PC-9 (cell line): ENCODE measurements around the gene TEAD3. TPM values are rescaled to one million over a fixed set of nuclear protein-coding genes. Genes with fewer than 3 reads are reported as not detected.
"Not testable (repeated sequence)": the region's sequence is repeated elsewhere in the genome, so short reads cannot be mapped to it uniquely, and the experiment has no call there.

Source experiments
- BruUV-seq: library from RNA; stranded (reverse); fragments of 400-500 nt; replicated peaks from 2 replicates; lab custom pipeline; 2021; lab: Mats Ljungman, UMichigan
- CTCF ChIA-PET: fragments of 300-600 bp; sonication (Branson Sonifier 250); formaldehyde crosslinking; loops from one replicate; lab custom pipeline; 2022; ENCODE audit warnings: antibody characterized with exemption; lab: Charles Lee
- POLR2A ChIA-PET: fragments of 300-600 bp; sonication (Branson Sonifier 250); formaldehyde crosslinking; loops from one replicate; lab custom pipeline; 2022; ENCODE audit warnings: antibody characterized with exemption; ENCODE audit not compliant: unreplicated experiment; lab: Charles Lee
- DNase-seq, 2 experiments: peaks; one replicate each; pipeline versions ENCODE4 v3.0.0 to v3.0.0-alpha.2; 2015 to 2022; ENCODE audit warnings: mixed read lengths in 1 of 2
- H2AFZ ChIP-seq: fragments of 200-600 bp; sonication (generic); 2 replicates; pipeline ENCODE4 v1.8.1; 2017; ENCODE audit warnings: antibody characterized with exemption
- H3F3A ChIP-seq: fragments of 200-600 bp; sonication (generic); 2 replicates; pipeline ENCODE4 v1.8.1; 2017; ENCODE audit warnings: antibody characterized with exemption, mild to moderate bottlenecking, low read depth; ENCODE audit not compliant: insufficient read depth
- H3K27ac ChIP-seq: fragments of 200-600 bp; sonication (generic); 2 replicates; pipeline ENCODE4 v1.6.1; 2016; ENCODE audit warnings: mixed run types
- H3K27me3 ChIP-seq: fragments of 200-600 bp; sonication (generic); 2 replicates; pipeline ENCODE4 v1.6.1; 2016; ENCODE audit warnings: low read depth, mixed run types; ENCODE audit not compliant: insufficient read depth
- H3K36me3 ChIP-seq: fragments of 200-600 bp; sonication (generic); 2 replicates; pipeline ENCODE4 v1.6.1; 2016; ENCODE audit warnings: low read depth, mixed run types
- H3K4me1 ChIP-seq: fragments of 200-600 bp; sonication (generic); replicated peaks from 2 replicates; pipeline ENCODE4 v1.6.1; 2016; ENCODE audit warnings: mixed run types; ENCODE audit not compliant: insufficient read depth
- H3K4me2 ChIP-seq: fragments of 200-600 bp; sonication (generic); 2 replicates; pipeline ENCODE4 v1.6.1; 2017; ENCODE audit warnings: mixed run types
- H3K4me3 ChIP-seq: fragments of 200-600 bp; sonication (generic); 2 replicates; pipeline ENCODE4 v1.6.1; 2016; ENCODE audit warnings: mixed run types
- H3K79me2 ChIP-seq: fragments of 200-600 bp; sonication (generic); 2 replicates; pipeline ENCODE4 v1.6.1; 2017; ENCODE audit warnings: low read depth, mixed run types
- H3K9me2 ChIP-seq: fragments of 200-600 bp; sonication (generic); 2 replicates; pipeline ENCODE4 v1.8.1; 2017; ENCODE audit warnings: mild to moderate bottlenecking; ENCODE audit not compliant: insufficient read depth
- H3K9me3 ChIP-seq: fragments of 200-600 bp; sonication (generic); 2 replicates; pipeline ENCODE4 v1.8.1; 2016; ENCODE audit warnings: low read depth; ENCODE audit not compliant: insufficient read depth
- H4K20me1 ChIP-seq: fragments of 200-600 bp; sonication (generic); 2 replicates; pipeline ENCODE4 v1.8.1; 2017; ENCODE audit not compliant: insufficient read depth
- EZH2 ChIP-seq: fragments of 200-600 bp; sonication (generic); IDR thresholded peaks from 2 replicates; pipeline ENCODE4 v1.8.0; 2017; ENCODE audit warnings: antibody characterized with exemption, low read depth
- intact Hi-C: fragments of 100-400 bp; cut with micrococcal nuclease; formaldehyde crosslinking; loops from one replicate; pipeline ENCODE4 v1.10.0; 2022; ENCODE audit not compliant: unreplicated experiment
- total RNA-seq: library from RNA; stranded (reverse); gene quantifications from 2 replicates; pipeline ENCODE4 v1.2.3, GENCODE V29; 2021
- TF ChIP-seq, protein P1 (sequence below): fragments of 200-600 bp; sonication (generic); conservative IDR thresholded peaks from 2 replicates; pipeline ENCODE4 v1.6.1; 2017; ENCODE audit warnings: mixed run types, antibody characterized with exemption, mild to moderate bottlenecking, moderate library complexity

TEAD3 gene
- total RNA-seq, 1 experiment from 2014 or later, result 40.1 TPM

DNA sequence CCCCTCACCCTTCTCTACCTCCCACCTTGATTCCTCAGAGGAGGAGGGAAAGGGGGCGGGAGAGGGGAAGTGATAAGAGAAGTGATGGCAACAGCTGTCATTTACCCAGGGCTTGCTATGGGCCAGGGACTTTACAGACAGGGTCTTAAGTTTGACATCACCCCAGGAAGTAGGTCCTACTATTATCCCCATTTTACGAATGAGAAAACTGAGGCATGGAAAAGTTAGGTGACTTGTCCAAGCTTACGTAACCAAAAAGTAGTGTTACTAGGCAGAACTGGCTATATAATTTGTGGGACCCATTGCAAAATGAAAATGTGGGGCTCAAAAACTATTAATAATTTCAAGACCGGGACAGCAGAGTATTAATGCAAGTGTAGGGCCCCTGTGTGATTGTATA is 55.2 kb downstream of the TEAD3 start:
- Histone ChIP-seq H3K4me2 (no peak overlapping the region), H3K4me1 (no peaks in the 10 kb centered on the region), H3F3A (no peaks in the 10 kb centered on the region), H3K79me2 (no peaks in the 10 kb centered on the region), H3K9me2 (no peaks in the 10 kb centered on the region), H3K27me3 (no peaks in the 10 kb centered on the region), H4K20me1 (no peaks in the 10 kb centered on the region), H3K27ac (no peak overlapping the region), H3K36me3 (no peaks in the 10 kb centered on the region), H3K4me3 (no peak overlapping the region), H3K9me3 (no peaks in the 10 kb centered on the region), H2AFZ (no peak overlapping the region)
- TF ChIP-seq EZH2, result no peak
- CTCF ChIA-PET, result no interaction called here
- no TSS peak for BruUV-seq
- intact Hi-C loops, result no loop called here
- POLR2A ChIA-PET, result no interaction called here
- DNase-seq, result no peak

GRCh38 chr6:35441205-35441604 is 55.7 kb downstream of the TEAD3 start:
- Histone ChIP-seq H3K79me2 (no peaks in the 10 kb centered on the region), H3K9me2 (no peaks in the 10 kb centered on the region), H4K20me1 (no peaks in the 10 kb centered on the region), H3K9me3 (no peaks in the 10 kb centered on the region), H3K4me2 (no peak overlapping the region), H3K36me3 (no peaks in the 10 kb centered on the region), H3K27ac (no peak overlapping the region), H2AFZ (no peak overlapping the region), H3K4me3 (no peak overlapping the region), H3F3A (no peaks in the 10 kb centered on the region), H3K27me3 (no peaks in the 10 kb centered on the region), H3K4me1 (no peaks in the 10 kb centered on the region)
- BruUV-seq, result no TSS peak
- ChIA-PET POLR2A (no interaction called here), CTCF (no interaction called here)
- intact Hi-C loops, result no loop called here
- DNase-seq, result no peak
- TF ChIP-seq, protein P1, sequence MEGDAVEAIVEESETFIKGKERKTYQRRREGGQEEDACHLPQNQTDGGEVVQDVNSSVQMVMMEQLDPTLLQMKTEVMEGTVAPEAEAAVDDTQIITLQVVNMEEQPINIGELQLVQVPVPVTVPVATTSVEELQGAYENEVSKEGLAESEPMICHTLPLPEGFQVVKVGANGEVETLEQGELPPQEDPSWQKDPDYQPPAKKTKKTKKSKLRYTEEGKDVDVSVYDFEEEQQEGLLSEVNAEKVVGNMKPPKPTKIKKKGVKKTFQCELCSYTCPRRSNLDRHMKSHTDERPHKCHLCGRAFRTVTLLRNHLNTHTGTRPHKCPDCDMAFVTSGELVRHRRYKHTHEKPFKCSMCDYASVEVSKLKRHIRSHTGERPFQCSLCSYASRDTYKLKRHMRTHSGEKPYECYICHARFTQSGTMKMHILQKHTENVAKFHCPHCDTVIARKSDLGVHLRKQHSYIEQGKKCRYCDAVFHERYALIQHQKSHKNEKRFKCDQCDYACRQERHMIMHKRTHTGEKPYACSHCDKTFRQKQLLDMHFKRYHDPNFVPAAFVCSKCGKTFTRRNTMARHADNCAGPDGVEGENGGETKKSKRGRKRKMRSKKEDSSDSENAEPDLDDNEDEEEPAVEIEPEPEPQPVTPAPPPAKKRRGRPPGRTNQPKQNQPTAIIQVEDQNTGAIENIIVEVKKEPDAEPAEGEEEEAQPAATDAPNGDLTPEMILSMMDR, result no peak
- TF ChIP-seq EZH2, result no peak

DNA sequence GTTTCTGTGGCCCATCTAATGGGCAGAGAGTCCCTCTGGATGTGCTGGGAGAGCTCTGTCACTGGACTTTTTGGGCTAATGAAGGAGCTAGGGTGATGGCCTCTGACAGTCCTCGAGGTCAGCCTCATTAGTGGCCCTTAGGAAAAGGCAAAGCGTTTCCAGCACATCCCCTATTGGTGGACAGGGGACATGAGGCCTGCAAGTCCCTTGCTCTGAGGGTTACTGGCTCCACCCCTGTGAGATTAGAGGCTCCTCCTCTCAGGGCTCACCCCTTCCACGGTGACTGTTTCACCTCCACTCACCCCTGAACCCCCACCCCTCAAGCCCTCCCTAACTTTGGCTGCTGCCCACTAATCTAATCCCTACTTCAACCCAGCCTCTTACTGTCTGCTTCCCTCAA is 57.6 kb downstream of the TEAD3 start:
- Histone ChIP-seq H3K27ac (no peak overlapping the region), H3K4me1 (no peaks in the 10 kb centered on the region), H3K4me2 (no peak overlapping the region), H3F3A (no peaks in the 10 kb centered on the region), H2AFZ (no peak overlapping the region), H3K4me3 (no peak overlapping the region), H3K27me3 (no peaks in the 10 kb centered on the region), H3K79me2 (no peaks in the 10 kb centered on the region), H4K20me1 (no peaks in the 10 kb centered on the region), H3K36me3 (no peaks in the 10 kb centered on the region), H3K9me3 (no peaks in the 10 kb centered on the region), H3K9me2 (no peaks in the 10 kb centered on the region)
- no peak for DNase-seq
- no peak for TF ChIP-seq EZH2
- TF ChIP-seq, protein P1, result no peak
- ChIA-PET CTCF (interaction anchor here (0.5 kb wide), 1 partner anchor 93 kb away, joined by 13 read pairs; no protein-coding TSS in a partner anchor), POLR2A (no interaction called here)
- intact Hi-C loops, result no loop called here
- BruUV-seq, result no TSS peak

DNA sequence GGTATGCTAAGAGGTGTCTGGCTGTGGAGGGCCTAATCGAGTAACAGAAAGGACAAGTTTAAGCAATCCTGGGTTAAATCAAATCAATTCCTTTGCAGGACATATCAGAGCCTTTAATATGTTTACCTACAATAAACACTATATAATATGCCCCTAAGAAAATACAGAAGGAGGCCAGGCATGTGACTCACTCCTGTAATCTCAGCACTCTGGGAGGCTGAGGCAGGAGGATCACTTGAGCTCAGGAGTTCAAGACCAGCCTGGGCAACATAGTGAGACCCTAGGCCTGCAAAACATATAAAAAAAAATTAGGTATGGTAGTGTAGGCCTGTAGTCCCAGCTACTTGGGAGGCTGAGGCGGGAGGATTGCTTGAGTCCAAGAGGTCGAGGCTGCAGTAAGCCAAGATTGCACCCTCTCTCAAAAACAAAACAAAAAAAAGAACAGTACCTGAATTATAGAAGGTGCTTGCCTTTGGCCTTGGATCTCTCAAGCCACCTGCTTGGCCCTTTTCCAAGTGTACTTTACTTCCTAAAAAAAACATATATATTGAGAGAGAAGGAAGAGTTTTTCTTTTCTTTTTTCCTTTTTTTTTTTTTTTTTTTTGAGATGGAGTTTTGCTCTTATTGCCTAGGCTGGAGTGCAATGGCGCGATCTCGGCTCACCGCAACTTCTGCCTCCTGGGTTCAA is 58.4 kb downstream of the TEAD3 start:
- DNase-seq, H3K9me3 ChIP-seq, POLR2A ChIA-PET, H3F3A ChIP-seq, H4K20me1 ChIP-seq, H3K36me3 ChIP-seq, H2AFZ ChIP-seq, H3K79me2 ChIP-seq, CTCF ChIA-PET, H3K4me1 ChIP-seq, H3K9me2 ChIP-seq, BruUV-seq, intact Hi-C loops, H3K27ac ChIP-seq, H3K27me3 ChIP-seq, H3K4me2 ChIP-seq, H3K4me3 ChIP-seq: not testable (repeated sequence)
